Measurements from ENCODE around the gene SKI.

Gene SKI

DNA sequence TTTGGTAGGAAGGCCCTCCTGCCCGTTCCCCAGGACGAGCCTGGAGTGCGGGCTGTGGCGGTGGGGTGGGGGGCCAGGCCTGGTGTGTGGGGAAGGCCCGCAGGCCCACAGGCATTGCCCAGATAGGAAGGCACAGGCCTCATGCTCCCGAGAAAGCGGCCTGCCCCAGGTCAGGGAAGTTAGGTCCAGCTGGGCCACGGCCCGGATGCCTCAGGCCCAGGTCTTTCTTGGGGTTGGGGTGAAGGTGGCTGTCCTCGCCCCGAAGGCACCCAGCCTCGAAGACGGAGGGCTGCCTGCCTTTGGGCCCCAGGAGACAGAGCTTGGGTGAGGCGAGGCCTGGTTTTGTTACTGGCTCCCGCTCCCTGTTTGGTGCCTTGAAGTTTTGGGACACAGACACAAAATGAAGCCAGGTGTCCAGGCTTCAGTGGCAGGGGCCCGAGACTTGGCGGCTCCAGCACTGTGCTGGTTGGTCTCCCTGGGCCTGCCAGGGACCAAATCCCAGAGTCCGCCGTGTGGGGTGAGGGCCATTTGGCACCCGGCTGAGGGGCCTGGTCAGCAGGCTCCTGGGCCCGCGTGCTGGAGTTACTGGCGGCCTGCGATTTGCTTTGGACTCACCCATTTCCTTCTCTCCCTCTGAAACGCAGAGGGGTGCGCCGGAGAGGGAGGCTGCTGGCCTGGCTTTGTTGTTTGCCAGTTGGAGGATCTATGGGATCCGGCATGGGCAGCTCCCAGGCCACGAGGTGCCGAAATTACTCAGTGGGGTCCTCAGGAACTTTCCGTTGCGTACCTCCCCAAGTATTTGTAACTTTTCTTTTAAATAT is 2.0 kb downstream of the SKI start:
- DNase-seq (ENCODE audit: low read depth in 2 of 2) = no peak

DNA sequence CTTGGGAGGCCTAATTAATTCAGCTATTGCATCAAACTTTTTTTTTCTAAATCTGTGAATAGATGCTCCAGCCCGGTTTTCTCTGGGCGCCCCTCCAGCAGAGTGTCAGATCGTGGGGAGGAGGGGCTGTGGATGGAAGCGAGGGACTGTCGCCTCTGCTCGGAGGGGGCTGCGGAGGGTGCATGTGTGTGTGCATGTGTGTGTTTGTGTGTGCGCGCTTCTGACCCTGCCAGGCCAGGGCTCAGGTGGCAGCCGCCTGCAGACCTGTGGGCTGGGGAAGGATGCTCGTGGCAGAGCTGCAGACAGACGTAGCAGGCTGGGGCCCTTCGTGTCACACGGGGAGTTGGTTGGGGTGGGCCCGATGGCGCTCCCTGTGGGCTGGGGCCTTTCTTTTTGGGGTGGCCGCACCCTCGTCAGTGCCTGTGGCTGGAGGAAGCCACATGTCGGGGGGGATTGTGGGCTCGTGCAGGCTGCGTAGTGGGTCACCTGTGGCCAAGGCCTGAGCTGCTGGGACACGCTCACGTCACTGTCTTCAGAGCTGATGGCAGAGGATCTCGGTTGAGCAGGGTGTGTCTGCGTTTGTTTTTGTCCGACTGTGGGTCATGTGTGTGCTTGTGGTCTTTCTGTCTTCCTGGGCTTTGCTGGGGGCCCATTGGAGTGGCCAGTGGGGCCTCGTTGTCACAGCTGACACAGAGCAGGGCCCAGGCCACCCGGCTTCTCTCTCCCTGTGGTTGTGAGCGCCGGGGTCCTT is 2.8 kb downstream of the SKI start:
- no peak for DNase-seq (ENCODE audit: low read depth in 2 of 2)

DNA sequence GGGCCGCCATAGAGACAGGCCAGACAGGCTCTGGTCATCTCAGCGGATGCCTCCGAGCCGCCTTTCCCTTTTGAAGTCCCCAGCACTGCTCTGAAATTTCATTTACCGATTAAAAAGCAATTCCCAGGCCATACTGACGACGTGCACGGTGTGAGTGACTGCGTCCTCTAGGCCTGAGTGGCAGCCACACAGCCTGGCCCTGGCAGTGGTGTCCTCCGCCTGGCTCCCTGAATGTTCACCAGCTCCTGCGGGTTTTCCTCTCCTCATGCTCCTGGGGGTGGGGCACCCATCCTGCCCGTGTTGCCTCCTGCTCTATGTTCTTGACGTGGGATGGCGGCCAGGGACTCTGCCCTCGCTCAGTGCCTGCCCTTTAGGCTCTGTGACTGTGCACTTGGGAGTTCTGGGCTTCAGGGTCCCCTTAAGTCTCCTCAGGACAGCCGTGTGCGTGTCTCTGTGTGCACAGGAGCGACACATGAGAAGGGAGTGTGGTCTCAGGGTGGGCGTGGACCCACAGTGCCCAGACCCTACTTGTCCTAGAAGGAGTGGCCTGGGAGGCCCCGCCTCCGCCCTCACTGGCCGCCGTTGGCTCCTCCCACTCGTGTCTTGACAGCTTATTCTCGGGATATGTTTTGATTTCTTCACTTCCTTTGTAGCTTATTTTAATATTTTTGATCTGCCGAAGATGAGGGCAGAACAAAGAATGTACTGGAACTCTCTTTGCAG is 3.6 kb downstream of the SKI start:
- DNase-seq (ENCODE audit: low read depth in 2 of 2) = peak in 1 of 2 experiments; percentile 79

DNA sequence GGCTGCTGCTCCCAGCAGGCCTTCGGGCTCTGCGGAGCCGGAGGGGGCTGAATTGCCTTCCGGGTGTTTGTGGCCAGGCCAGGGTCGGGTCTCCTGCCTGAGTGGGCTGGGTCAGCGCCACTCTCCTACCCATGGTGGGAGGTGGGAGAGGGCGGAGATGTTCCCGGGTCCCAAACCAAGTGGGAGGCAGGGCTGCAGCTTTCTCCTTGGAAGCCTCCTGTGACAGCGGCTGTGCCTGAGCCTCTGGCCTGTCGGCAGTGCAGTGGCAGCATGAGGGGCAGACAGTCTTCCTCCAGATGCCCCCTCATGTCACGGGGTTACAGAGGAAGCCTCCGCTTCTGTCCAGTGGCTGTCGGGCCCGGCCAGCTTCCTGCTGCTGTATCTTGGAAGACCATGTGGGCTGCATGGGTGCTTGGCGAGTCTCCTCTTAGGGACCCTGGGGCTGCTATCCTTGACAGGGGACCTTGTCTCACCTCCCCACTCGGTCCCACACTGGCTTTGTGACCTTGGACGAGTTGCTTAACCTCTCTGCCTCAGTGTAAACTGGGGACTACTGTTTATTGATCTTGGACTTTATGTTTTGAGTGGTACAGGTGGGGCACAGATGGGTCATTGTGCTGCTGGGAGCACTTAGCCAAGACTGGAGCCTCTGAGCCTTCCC is 4.3 kb downstream of the SKI start:
- DNase-seq (ENCODE audit: low read depth in 2 of 2) = no peak

DNA sequence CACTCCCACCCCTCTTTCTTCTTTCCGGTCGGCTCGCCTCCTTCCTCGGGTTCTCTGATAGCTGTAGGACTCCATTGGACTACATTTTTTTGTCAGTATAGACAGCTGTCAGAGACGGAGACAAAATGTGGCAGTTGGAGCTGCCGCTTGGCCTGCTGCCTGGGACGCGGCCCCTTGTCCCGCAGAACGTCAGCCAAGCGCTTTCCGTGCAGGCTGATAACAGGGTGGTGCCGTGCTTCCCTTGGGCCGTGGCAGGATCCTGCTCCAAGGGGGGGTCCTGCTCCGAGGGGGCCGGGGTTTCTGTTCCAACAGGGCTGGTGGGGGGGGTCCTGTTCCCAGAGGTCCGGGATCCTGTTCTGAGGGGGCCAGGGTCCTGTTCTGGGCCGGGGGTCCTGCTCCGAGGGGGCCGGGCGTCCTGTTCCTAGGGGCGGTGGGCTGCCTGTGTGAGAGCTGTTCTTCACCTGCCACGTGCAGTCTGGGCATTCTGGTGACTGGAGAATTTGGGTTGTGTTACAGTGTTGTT is 4.9 kb downstream of the SKI start:
- DNase-seq (ENCODE audit: low read depth in 2 of 2) = no peak

DNA sequence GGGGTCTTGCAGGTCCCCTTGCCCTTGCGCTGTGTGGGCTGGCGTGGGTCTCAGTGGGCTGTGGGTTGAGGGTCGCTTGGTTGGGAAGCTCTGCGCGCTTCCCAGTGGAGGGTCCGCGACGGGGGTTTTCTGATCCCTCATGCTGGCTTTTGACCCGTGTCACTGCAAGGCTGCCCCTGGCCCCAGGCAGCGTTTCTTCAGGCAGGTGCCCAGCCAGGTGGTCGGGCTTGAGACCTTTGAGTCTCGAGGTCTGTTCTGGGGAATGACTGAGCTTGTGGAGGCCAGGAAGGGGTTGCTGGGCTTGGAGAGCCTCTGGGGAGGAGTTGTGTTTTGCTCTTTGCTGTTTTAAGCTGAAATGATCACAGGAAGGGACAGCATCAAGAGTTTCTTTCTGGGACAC is 5.3 kb downstream of the SKI start:
- DNase-seq (ENCODE audit: low read depth in 2 of 2) = no peak

DNA sequence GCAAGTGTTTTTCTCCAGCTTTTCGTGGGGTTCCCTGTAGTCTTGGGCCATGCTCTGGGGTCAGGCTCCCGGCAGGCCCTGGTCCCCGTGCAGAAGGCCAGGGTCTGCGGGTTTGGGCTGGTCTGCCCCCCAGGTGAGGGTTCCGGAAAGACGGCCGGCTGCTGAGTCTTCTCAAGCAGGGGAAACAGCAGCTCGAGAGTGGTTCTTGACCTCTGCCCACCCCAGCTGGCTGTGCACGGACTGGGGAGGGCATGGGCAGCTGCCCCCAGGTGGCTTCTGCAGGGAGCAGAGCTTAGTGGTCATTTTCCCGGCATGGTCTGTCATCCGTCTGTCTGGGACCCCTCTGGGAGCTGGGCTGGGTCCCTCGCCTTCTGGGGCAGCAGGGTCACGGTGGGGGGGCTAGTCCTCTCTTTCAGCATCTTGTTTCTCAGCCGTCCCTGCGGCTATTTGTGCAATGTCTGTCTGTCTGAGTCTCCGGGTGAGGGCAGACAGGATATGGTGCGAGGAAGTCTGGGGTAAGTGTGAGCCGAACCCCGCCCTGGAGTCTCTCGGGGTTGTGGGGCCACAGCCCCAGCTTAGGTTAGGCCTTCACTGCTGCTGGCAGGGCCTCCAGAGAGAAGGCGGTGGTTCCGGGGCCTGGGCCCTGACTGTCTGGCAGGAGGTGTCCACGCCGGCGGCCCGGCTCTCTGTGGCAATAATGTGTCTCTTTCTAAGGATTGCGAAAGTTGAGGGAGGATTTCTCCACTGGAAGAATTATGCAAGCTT is 6.1 kb downstream of the SKI start:
- DNase-seq (ENCODE audit: low read depth in 2 of 2) = peak in 1 of 2 experiments; percentile 45

DNA sequence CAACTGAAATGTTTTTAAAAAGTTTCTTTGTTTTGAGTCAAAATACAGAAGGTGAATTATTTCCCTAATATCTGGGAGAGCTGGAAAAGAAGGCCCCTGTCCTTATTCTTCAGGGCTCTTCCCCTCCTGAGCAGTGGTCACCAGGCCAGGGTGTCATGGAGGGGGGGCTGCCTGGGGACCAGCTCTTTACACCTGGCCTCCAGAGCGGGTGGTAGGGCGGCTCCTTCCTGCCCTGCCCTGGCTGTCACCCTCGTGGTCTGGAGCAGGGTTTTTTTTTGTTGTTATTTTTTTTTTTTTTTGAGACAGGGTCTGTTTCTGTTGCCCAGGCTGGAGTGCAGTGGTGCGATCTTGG is 6.6 kb downstream of the SKI start:
- no peak for DNase-seq (ENCODE audit: low read depth in 2 of 2)

DNA sequence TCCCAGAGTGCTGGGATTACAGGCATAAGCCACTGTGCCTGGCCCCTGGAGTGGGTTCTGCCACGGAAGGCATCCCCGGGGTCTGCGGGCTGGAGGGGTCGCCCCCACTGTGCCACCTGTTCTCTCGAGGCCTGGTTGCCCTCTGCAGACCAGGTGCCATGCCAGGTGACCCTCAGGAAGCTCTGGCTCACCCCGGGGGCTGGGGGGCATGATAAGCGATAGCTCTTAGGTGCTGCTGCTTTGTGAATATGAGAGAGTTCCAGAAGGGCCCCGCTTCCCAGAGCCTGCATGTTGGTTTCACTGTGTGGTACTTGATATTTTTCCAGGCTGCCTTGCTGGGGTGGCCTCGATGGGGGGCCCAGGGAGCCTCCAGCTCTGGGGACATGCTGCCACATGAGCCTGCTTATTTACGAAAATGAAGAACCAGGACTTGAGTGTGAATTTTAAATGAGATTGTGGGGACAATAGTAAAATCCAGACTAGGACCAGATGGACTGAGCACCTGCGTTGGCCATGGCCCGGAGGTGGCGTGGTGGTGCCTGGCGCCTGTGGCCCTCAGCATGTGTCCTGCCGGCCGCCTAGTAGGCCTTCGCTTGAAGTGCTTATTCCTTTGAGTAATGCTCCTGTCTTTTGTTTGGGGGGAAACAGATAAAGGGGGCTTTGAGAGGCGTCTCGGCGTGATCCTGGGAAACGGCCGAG is 7.3 kb downstream of the SKI start:
- DNase-seq (ENCODE audit: low read depth in 2 of 2) = no peak

DNA sequence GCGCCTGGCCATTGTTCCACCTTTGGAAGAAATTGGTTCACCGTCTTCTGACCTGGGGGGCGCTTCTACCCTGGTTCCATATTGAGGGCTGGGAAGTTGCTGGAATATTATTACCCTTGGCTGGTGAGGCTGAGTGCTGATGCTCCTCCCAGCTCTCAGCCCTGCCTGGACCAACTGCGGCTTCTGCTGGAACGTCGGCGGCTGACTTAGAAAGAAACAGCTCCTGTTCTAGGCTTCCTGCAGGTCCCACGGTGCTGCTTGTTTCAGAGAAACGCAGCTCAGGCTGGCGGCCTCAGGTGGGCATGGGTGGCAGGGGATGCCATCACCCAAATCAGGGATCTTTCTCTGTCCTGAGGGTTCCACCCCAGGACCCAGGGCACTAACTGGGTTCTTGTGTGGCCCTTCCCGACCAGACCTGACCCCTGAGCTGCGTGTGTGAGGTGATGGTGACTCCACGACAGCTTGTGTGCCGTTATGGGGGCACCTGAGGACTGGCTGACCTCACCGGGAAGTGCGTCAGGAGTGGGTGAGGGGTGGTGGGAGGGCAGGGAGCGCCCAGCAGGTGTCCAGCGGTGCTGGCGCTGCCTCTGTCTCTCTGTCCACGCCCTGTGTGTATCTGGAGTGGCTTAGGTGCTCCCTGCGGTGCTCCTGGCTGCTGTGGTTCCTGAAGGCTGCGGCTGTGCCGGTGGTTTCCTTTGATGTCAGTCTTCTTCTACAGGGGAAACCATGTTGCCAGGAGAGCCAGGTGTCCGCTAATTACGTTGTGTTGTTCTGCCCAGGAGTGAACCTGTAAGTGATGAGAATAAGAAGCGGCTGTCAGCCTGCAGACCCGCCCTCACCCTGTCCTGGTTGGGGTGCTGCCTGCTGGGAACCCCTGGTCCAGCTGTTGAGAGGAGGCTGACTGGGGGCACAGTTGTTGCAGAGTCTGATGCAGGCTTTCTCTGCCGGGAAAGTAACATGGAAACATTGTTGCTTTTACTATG is 8.9 kb downstream of the SKI start:
- no peak for DNase-seq (ENCODE audit: low read depth in 2 of 2)

DNA sequence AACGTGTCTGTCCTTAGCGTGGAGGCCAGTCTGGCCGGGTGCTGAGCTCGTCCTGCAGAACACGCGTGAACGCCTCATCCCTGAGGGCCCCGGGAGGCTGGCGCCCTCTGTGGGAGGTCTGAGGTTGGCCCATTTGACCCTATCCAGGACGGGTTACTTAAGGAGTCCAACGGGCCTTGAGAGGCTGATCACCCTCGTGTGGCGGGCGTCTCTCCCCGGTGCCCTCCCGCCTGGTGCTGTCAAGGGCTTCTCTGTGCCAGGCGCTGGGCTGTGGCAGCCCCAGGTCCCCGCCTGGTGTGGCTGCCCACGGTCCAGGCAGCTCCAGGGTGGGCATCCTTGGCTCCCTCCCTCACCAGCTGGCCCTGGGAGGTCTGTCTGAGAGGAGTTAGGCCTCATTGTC is 9.7 kb downstream of the SKI start:
- DNase-seq (ENCODE audit: low read depth in 2 of 2) = no peak

DNA sequence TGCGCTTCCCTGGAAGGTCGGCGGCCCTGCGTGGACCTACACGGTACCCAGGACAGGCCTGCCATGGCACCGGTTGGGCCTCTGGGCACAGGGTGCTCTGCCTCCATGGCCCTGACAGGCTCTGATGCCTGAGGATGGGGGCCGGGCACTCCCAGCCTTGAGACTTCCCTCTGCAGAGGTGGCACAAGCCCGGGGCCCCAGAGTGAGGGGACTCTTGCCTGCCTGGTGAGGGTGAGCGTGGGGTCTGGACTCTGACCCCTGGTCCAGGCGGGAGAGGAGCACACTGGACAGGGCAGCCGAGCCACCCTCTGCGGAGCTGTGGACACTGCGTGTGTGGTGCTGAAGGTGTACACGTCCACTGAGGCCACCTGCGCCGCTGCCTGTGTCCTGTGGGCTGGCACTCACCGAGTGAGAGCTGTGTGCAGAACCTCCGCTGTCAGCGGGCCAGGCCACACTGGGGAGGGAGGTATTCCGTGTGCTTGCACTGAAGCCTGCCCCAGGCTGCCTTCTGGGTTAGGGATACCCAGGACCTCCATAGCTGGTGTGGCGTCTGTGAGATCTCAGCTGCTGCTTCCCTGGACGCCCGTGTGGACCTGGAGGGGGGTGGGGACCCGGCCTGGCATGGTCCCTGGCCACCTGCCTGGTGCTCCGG is 10.4 kb downstream of the SKI start:
- DNase-seq (ENCODE audit: low read depth in 2 of 2) = no peak

DNA sequence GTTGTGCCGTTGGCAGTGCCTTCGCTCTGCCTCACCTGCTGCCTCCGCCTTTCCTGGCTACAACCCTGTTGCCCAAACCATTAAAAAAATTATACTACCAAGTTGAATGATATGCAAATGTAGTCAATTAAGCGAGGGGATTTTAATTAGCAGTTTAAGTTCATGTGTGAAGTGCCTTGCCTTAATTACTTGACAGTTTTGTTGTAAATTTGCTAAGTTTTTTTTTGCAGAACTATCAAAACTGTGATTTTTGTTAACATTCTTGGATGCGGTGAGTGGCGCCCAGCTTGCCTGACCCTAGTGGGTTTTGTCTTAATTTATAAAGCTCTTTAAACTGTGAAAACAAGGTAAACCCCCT is 10.9 kb downstream of the SKI start:
- no peak for DNase-seq (ENCODE audit: low read depth in 2 of 2)

DNA sequence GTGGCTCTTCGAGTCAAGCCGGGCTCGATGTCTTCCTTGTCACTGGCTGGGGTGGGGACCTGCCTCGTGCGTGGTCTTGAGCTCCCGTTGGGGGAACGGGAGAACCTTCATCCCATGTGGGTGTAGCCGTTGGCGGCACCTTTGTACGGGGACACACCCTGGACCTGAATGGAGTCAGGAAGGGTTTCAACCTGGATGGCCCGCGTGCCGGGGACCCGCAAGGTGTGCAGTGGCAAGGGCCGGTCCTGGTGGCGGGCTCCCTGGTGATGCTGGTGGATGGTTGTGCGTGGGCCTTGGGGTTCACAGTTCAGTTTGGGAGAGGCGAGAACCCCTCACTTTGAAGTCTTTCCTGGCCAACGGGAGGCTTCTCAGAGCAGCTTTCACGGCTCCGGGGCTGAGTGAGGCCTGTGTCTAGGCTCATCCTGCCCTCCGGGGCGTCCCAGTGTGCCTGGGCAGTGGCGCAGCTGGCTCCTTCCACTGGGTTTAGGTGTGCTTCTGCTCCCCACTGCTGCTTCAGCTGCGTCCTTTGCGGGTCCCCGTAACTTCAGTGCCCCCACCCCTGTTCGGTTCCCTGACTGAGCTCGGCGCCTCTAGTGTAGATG is 11.4 kb downstream of the SKI start:
- DNase-seq (ENCODE audit: low read depth in 2 of 2) = no peak

DNA sequence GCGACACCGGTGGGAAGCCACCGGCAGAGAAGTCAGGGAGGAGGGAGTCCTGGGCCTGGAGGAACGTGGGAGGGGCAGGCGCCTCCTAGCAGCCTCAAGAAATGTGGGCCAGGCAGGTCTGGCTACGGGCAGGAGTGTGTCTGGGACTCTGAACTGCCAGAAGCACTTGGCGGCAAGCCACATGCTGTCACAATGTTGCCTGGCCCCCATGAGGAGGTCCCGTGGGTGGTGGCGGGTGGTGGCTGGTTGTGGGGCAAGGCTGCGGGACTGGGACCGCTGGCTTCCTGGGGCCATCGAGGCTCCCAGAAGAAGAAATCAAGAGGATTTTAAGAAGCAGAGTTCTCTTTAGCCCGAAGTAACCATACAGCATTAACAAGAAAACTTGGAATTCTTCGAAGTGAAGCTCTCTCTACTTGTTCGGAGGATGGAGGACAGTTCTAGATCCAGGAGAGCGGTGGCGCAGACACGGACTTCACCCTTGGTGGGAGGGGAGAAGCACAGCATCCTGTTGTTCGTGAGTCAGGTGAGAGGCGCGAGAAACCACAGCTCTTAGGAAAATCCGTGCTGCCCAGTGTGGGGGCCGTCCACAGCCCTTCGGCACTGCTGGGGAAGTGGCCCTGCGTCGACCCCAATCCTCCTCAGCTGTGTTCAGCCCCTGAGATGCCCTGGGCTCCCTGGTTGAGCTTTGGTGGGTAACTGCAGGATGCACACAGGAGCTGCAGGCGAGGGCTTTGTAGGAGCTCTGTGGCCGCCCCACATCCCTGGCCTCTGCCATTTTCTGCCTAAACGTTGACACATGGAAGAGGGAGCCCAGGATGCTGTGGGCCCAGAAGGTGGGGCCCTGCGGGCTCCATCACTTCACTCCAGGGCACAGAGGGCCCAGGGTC is 12.4 kb downstream of the SKI start:
- no peak for DNase-seq (ENCODE audit: low read depth in 2 of 2)

DNA sequence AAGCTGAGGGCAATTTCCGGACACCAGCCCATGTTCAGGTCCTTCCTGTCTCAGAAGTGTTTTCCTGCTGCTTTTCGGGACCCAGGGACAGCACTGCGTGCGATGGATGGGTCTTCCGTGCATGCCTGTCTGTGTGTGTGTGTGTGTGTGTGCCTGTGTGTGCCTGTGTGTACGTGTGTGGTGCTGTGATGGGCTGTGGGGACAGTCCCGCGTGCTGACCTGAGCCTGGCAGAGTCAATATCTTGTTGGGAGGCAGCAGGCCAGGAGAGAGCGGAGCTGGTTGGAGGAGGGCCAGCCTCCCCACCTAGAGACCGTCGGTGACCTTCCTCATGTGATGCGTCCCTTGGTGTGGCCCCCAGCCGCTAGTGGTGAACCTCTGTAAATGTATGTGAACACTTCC is 13.7 kb downstream of the SKI start:
- no peak for DNase-seq (ENCODE audit: low read depth in 2 of 2)

Measured in stimulated activated CD4-positive, alpha-beta T cell treated with anti-CD3 and anti-CD28 coated beads, Interleukin-12 subunit alpha, Interleukin-12 subunit beta, amount 100 ng/mL, for 24 hours (primary cell).